ENCODE results near the gene N4BP2. TPM values are rescaled to one million over a fixed set of nuclear protein-coding genes. Genes with fewer than 3 reads are reported as not detected.
"Not testable (repeated sequence)": the region's sequence is repeated elsewhere in the genome, so short reads cannot be mapped to it uniquely, and the experiment has no call there.

Gene N4BP2
- total RNA-seq, 2 experiments from 2014 or later = 26.5 to 28.4 TPM

DNA sequence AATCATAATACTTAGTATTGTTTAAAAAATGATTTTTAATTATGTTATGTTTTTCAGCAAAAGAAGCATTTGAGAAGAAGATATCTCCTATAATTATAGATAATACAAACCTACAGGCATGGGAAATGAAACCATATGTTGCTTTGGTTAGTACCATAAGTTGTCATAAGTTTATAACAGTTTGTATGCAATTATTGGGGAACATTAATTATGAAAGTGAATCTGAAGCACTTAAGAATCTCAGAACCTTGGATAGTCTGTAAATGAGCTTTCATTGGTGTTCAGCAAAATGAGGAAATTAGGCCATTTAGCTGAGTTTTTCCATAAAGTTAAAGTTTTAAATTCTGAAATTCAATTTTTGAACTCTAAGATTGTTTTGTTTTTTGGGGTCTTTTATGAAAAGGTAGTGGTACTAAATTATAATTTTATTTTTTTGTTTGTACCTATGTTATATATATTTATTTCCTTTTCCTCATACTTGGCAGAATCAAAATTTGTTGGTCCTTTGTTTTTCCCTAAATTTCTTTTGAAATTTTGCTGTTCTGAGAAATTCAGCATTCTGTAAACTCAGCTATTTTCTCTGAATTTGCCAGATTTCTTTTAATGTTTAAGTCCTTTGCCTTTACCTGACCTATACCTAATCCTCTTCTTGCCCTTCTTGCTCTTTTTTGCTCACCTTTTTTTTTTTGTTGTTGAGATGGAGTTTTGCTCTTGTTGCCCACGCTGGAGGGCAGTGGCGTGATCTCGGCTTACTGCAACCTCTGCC is 55.6 kb downstream of the N4BP2 start:
- no peaks in the 10 kb centered on the region for H3K4me1 Mint-ChIP-seq
- no peak overlapping the region for H3K27ac Mint-ChIP-seq
- ATAC-seq (no peak), DNase-seq (no peak)
- no peaks in the 10 kb centered on the region for H3K27me3 Mint-ChIP-seq
- CTCF ChIA-PET = interaction anchor here (0.8 to 1.1 kb wide), 2 partner anchors 213 to 607 kb away, joined by 3 read pairs; no protein-coding TSS in a partner anchor
- H3K4me3 Mint-ChIP-seq = no peak overlapping the region
- peaks cover 23% of the 10 kb centered on the region for H3K36me3 Mint-ChIP-seq
- no peaks in the 10 kb centered on the region for H3K9me3 Mint-ChIP-seq (ENCODE audit: low read depth)

DNA sequence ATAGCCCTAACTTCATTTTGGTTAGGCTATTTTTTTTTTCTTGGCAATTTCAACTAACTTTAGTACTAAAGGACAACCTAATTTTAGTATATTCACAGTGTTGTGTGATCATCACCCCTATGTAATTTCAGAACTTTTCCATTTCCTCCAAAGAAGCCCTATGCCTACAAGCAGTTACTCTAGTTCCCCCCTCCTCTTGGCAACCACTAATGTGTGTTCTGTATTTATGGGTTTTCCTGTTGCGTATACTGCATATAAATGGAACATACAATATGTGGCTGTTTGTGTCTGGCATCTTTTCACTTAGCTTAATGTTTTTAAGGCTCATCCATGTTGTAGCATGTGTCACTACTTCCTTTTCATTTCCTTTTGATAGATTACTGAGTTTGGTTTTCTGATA is 57.6 kb downstream of the N4BP2 start:
- Mint-ChIP-seq H3K27me3 (no peaks in the 10 kb centered on the region), H3K9me3 (ENCODE audit: low read depth) (no peaks in the 10 kb centered on the region), H3K36me3 (peaks cover 32% of the 10 kb centered on the region), H3K4me1 (no peaks in the 10 kb centered on the region), H3K4me3 (no peak overlapping the region), H3K27ac (no peak overlapping the region)
- CTCF ChIA-PET = interaction anchor here (1.2 kb wide), 1 partner anchor 17 kb away, joined by 3 read pairs; no protein-coding TSS in a partner anchor
- DNase-seq = no peak
- no peak for ATAC-seq

DNA sequence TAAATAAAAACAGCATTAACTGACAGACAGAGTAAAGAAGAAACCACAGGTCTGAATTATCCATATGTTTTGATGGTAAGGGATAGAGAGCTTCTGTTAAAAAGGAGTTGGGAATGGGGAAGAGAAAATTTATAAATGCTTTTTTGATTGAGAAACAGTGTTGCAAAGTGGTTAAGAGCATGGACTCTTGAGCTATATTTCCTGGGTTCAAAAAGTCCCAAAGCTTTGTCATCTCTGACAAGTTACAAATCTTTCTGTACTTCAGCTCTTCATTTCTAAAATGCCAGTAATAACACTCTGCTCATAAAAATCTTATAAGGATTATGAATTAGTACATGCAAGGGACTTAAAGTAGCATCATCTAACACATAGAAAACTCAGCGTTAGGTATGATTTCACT is 62.2 kb downstream of the N4BP2 start:
- H3K4me3 Mint-ChIP-seq = no peak overlapping the region
- no peak overlapping the region for H3K27ac Mint-ChIP-seq
- peaks cover 16% of the 10 kb centered on the region for H3K4me1 Mint-ChIP-seq
- H3K27me3 Mint-ChIP-seq = no peaks in the 10 kb centered on the region
- peaks cover 32% of the 10 kb centered on the region for H3K36me3 Mint-ChIP-seq
- no peaks in the 10 kb centered on the region for H3K9me3 Mint-ChIP-seq (ENCODE audit: low read depth)
- no peak for DNase-seq
- CTCF ChIA-PET = interaction anchor here (0.9 kb wide), 1 partner anchor 779 kb away, joined by 3 read pairs; no protein-coding TSS in a partner anchor
- ATAC-seq = no peak

DNA sequence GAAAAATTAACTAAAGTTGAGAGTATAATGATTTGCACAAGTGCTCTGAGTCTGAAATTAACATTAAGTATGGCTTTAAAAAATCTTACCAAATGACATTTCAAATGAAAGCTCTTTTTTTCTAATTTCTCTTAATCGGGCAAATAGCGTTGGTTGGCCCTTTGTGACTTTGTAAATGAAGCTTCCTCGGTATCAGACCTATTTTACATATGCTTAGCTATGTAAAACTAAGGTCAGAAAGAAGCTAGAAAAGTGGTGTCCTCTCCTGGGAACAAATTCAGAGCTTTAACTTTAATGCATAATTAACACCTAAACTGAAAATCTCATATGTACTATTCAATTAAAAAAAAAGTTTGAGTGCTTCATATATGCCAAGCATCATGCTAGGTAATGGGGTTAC is 62.7 kb downstream of the N4BP2 start:
- peaks cover 30% of the 10 kb centered on the region for H3K36me3 Mint-ChIP-seq
- H3K4me1 Mint-ChIP-seq = peaks cover 16% of the 10 kb centered on the region
- no peaks in the 10 kb centered on the region for H3K9me3 Mint-ChIP-seq (ENCODE audit: low read depth)
- H3K4me3 Mint-ChIP-seq = no peak overlapping the region
- ATAC-seq = no peak
- H3K27ac Mint-ChIP-seq = no peak overlapping the region
- no peak for DNase-seq
- CTCF ChIA-PET = interaction anchor here (0.9 kb wide), 1 partner anchor 778 kb away, joined by 3 read pairs; no protein-coding TSS in a partner anchor
- H3K27me3 Mint-ChIP-seq = no peaks in the 10 kb centered on the region

DNA sequence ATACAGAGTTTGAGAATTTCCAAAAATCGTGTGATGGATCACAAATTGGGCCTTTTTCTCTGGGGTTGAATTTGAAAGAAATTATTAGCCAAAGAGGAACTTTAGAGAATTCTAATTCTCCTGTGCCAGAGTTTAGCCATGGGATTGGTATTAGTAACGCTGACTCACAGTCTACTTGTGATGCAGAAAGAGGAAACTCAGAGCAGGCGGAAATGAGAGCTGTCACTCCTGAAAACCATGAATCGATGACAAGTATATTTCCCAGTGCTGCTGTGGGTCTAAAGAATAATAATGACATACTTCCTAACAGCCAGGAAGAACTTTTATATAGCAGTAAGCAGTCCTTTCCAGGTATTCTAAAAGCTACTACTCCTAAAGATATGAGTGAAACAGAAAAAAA is 64.9 kb downstream of the N4BP2 start:
- Mint-ChIP-seq H3K27ac (peak overlapping the region; percentile 8), H3K4me1 (peaks cover 24% of the 10 kb centered on the region), H3K36me3 (peaks cover 32% of the 10 kb centered on the region), H3K9me3 (ENCODE audit: low read depth) (no peaks in the 10 kb centered on the region), H3K27me3 (no peaks in the 10 kb centered on the region), H3K4me3 (no peak overlapping the region)
- CTCF ChIA-PET = interaction anchor here (0.7 to 0.8 kb wide), 2 partner anchors 65 to 188 kb away, joined by 3 read pairs; partner anchors contain the start of gene N4BP2
- DNase-seq (no peak), ATAC-seq (peak; percentile 69)

DNA sequence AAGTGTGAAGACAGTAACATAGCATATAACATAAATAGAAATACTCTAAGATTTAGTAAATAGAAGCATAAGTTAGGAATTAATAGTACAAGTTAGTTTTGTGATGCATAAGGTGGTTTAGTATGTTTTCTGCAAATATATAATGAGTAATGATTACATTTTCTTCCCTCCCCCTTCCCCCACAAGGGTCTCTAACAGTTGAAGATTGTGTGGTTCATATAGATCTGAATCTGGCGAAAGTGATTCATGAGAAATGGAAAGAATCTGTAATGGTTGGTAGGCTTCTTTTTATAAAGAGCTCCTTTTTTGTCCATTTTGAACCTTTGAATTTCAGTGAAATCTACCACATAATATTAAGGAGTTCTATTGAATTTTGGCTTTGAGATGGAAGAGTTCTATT is 66.3 kb downstream of the N4BP2 start:
- Mint-ChIP-seq H3K9me3 (ENCODE audit: low read depth) (no peaks in the 10 kb centered on the region), H3K4me1 (peaks cover 24% of the 10 kb centered on the region), H3K4me3 (no peak overlapping the region), H3K27ac (no peak overlapping the region), H3K36me3 (peaks cover 27% of the 10 kb centered on the region), H3K27me3 (no peaks in the 10 kb centered on the region)
- no peak for ATAC-seq
- CTCF ChIA-PET = interaction anchor here (0.7 kb wide), 1 partner anchor 65 kb away, joined by 3 read pairs; no protein-coding TSS in a partner anchor
- no peak for DNase-seq

DNA sequence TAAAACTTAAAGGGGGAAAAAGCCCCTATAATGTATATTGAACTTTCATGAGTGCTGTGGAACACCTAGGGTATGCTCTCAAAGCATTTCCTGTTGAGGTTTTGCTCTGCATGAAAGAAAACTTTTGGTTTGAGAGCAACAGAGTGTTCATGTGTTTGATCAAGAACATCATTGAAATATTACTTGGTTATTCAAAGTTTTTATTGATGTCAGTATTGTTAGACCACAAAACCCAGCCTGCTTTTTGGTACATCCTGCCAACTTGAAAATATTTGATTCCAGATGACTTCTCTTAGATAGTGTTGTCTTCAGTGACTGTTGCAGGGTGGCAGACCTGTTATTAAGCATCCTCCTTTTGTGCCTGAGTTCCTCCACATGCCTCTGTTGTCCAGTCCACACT is 68.0 kb downstream of the N4BP2 start:
- Mint-ChIP-seq H3K27me3 (no peaks in the 10 kb centered on the region), H3K36me3 (peaks cover 21% of the 10 kb centered on the region), H3K27ac (peak overlapping the region; percentile 78), H3K9me3 (ENCODE audit: low read depth) (no peaks in the 10 kb centered on the region), H3K4me1 (peaks cover 24% of the 10 kb centered on the region), H3K4me3 (no peak overlapping the region)
- CTCF ChIA-PET = interaction anchor here (1.0 kb wide), 1 partner anchor 192 kb away, joined by 3 read pairs; no protein-coding TSS in a partner anchor
- ATAC-seq (peak; percentile 60), DNase-seq (no peak)

DNA sequence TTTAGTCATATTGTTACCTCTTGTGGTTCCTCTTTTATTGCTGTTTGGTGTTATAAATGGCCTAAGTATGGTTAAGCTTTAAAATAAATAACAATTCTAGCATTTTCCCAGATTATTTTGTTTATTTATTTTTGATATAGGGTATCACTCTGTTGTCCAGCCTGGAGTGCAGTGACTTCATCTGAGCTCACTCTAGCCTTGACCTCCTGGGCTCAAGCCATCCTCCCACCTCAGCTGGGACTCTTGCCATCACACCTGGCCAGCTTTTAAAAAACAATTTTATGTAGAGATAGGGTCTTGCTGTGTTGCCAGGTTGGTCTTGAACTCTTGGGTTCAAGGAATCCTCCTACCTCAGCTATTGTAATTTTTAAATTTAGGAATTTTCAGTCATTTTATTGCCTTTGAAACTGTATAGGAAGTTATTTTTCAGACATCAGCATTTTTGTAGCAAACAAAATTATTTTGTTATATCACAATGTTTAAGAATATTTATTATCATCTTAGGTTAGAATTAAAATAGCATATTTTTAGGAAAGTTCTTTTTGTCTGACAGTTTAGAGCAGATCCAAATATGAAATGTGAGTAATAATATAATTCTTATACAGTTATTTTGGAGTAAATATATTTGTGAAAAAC is 73.9 kb downstream of the N4BP2 start:
- no peaks in the 10 kb centered on the region for H3K9me3 Mint-ChIP-seq (ENCODE audit: low read depth)
- CTCF ChIA-PET = interaction anchor here (0.9 to 1.5 kb wide), 4 partner anchors 17 to 195 kb away, joined by 3 to 6 read pairs (median 3); no protein-coding TSS in a partner anchor

DNA sequence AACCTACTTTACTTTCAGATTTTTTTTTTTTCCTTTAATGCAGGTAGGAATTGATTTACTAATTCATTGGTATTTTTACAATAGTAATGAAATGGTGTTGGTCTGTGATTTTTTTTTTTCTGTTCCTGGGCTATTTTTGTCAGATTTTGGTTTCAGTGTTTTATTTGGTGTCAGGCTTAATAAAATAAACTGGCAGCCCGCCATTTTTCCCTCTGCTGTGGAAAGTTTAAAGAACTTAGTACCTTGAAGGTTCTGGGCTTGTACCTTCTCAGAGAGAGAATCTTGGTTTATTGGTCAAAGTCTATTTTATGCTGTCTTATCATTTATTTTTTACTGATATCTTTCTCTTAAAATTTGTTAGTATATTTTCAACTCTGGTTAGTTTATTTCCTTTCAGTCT is 76.2 kb downstream of the N4BP2 start:
- DNase-seq (no peak), ATAC-seq (no peak)
- H3K27ac Mint-ChIP-seq = no peak overlapping the region
- no peaks in the 10 kb centered on the region for H3K9me3 Mint-ChIP-seq (ENCODE audit: low read depth)
- no peak overlapping the region for H3K4me3 Mint-ChIP-seq
- no peaks in the 10 kb centered on the region for H3K4me1 Mint-ChIP-seq
- H3K27me3 Mint-ChIP-seq = no peaks in the 10 kb centered on the region
- CTCF ChIA-PET = interaction anchor here (1.1 kb wide), 1 partner anchor 14 kb away, joined by 3 read pairs; no protein-coding TSS in a partner anchor
- H3K36me3 Mint-ChIP-seq = peaks cover 36% of the 10 kb centered on the region

More for the DNA sequence above, 73.9 kb downstream of the N4BP2 start:
- Mint-ChIP-seq H3K27ac (no peak overlapping the region), H3K27me3 (no peaks in the 10 kb centered on the region), H3K4me3 (no peak overlapping the region), H3K4me1 (no peaks in the 10 kb centered on the region), H3K36me3 (peaks cover 16% of the 10 kb centered on the region)
- DNase-seq (no peak), ATAC-seq (no peak)

DNA sequence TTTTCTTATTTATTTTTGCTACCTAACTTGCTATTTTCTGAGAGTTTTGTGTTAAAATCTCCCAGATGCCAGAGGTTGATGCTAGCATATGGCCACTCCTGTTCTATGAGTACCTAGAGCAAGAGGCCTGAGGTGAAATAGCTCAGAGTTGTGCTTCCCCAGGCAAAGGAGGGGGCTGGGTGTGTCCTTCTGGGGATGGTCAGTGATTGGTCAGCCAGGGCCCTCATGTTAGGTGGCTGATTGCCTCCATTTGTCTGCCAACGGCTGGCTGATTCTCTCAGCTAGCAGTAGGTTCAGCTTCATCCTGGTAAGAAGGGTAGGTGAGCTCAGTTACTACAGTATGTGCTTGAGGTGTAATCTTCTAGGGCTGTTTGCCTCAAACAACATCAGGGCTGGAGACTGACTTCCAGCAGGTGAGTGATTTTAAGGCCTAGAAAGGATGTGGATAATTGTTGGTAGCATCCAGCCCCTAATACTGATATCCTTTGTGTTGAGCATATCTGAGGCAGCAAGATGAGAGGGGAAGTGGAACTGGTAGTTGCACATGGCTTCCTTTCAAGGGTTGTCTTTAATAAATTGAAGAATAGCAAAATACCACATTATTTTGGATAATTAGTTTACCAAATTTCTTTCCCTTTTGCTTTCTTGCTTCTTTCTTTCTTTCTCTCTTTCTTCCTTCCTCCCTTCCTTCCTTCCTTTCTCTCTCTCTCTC is 77.7 kb downstream of the N4BP2 start:
- Mint-ChIP-seq H3K27me3 (no peaks in the 10 kb centered on the region), H3K9me3 (ENCODE audit: low read depth) (no peaks in the 10 kb centered on the region), H3K36me3 (peaks cover 42% of the 10 kb centered on the region), H3K27ac (peak overlapping the region; percentile 61), H3K4me3 (no peak overlapping the region), H3K4me1 (no peaks in the 10 kb centered on the region)
- CTCF ChIA-PET = no interaction called here
- no peak for ATAC-seq
- no peak for DNase-seq

DNA sequence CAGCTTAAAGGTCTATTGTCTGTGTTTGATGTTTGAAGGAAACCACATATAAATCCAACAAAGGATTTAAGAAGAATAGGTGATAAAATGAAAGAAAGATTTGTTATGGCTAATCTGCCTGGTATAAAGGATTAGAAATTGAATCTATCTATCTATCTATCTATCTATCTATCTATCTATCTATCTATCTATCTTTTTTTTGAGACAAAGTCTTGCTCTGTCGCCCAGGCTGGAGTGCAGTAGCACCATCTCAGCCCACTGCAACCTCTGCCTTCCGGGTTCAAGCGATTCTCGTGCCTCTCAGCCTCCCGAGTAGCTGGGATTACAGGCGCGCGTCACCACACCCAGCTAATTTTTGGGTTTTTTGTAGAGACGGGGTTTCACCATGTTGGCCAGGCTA is 79.6 kb downstream of the N4BP2 start:
- peaks cover 45% of the 10 kb centered on the region for H3K36me3 Mint-ChIP-seq
- DNase-seq; H3K27me3 Mint-ChIP-seq; H3K27ac Mint-ChIP-seq; ATAC-seq; CTCF ChIA-PET; H3K9me3 Mint-ChIP-seq (ENCODE audit: low read depth); H3K4me3 Mint-ChIP-seq; H3K4me1 Mint-ChIP-seq: not testable (repeated sequence)

DNA sequence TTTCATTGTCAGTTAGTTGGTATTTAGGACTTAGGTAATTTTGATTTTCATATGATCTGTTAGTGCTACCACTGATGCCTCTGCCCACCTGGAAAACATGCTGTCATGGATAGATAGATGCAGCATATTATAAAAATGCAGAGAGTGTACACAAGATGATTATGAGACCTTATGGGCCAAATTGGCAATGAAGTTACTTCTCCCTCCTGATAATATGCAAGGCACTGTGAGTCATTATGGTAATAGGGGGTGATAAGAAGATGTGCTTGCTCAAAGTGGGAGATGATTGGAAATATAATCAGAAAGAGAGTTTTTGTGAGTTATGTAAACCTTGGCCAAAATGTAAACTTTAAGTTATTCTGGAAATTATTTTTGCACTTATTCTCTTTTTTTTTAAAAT is 83.5 kb downstream of the N4BP2 start:
- H3K27ac Mint-ChIP-seq = no peak overlapping the region
- CTCF ChIA-PET = no interaction called here

DNA sequence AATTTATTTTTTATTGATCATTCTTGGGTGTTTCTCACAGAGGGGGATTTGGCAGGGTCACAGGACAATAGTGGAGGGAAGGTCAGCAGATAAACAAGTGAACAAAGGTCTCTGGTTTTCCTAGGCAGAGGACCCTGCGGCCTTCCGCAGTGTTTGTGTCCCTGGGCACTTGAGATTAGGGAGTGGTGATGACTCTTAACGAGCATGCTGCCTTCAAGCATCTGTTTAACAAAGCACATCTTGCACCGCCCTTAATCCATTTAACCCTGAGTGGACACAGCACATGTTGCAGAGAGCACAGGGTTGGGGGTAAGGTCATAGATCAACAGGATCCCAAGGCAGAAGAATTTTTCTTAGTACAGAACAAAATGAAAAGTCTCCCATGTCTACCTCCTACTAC is 83.9 kb downstream of the N4BP2 start:
- H3K4me3 Mint-ChIP-seq; H3K27ac Mint-ChIP-seq; H3K27me3 Mint-ChIP-seq; CTCF ChIA-PET; DNase-seq; H3K9me3 Mint-ChIP-seq (ENCODE audit: low read depth); ATAC-seq: not testable (repeated sequence)
- Mint-ChIP-seq H3K4me1 (peaks cover 13% of the 10 kb centered on the region), H3K36me3 (peaks cover 61% of the 10 kb centered on the region)

More for the DNA sequence above, 83.5 kb downstream of the N4BP2 start:
- Mint-ChIP-seq H3K36me3 (peaks cover 61% of the 10 kb centered on the region), H3K4me3 (no peak overlapping the region), H3K9me3 (ENCODE audit: low read depth) (no peaks in the 10 kb centered on the region), H3K27me3 (no peaks in the 10 kb centered on the region), H3K4me1 (peaks cover 13% of the 10 kb centered on the region)
- DNase-seq (no peak), ATAC-seq (no peak)
